SK-N-SH (cell line): ENCODE data around the gene ADAMTSL1.

ENCODE experiments used
- ELF1 ChIP-seq: IDR thresholded peaks from 2 replicates; pipeline ENCODE4 v1.4.0; 2012
- EZH2phosphoT487 ChIP-seq: fragments of 200-600 bp; sonication (generic); IDR thresholded peaks from 2 replicates; pipeline ENCODE4 v1.6.1; 2017; ENCODE audit warnings: low read depth, mixed run types, mild to moderate bottlenecking, antibody characterized with exemption, moderate library complexity, borderline replicate concordance
- MXI1 ChIP-seq: IDR thresholded peaks from 2 replicates; pipeline ENCODE4 v1.6.1; 2012; ENCODE audit warnings: mild to moderate bottlenecking, low read depth, low read length, improper control_type of control experiment
- RAD21 ChIP-seq: IDR thresholded peaks from 2 replicates; pipeline ENCODE4 v1.6.1; 2012; ENCODE audit warnings: mild to moderate bottlenecking, low read length
- RFX5 ChIP-seq: IDR thresholded peaks from 2 replicates; pipeline ENCODE4 v1.6.1; 2012; ENCODE audit warnings: mild to moderate bottlenecking, improper control_type of control experiment, low read length
- SMC3 ChIP-seq: IDR thresholded peaks from 2 replicates; pipeline ENCODE4 v1.6.1; 2012; ENCODE audit warnings: low read depth, low read length, improper control_type of control experiment
- TEAD4 ChIP-seq: IDR thresholded peaks from 2 replicates; pipeline ENCODE4 v1.4.0; 2012; ENCODE audit warnings: mild to moderate bottlenecking, borderline replicate concordance; ENCODE audit not compliant: insufficient read depth
- TF ChIP-seq, protein P1 (sequence below): fragments of 200-600 bp; sonication (generic); IDR thresholded peaks from 2 replicates; pipeline ENCODE4 v1.6.1; 2017; ENCODE audit warnings: antibody characterized with exemption, mild to moderate bottlenecking, moderate library complexity
- TF ChIP-seq, protein P2 (sequence below): IDR thresholded peaks from 2 replicates; pipeline ENCODE4 v1.4.0; 2012; ENCODE audit warnings: low read depth

DNA sequence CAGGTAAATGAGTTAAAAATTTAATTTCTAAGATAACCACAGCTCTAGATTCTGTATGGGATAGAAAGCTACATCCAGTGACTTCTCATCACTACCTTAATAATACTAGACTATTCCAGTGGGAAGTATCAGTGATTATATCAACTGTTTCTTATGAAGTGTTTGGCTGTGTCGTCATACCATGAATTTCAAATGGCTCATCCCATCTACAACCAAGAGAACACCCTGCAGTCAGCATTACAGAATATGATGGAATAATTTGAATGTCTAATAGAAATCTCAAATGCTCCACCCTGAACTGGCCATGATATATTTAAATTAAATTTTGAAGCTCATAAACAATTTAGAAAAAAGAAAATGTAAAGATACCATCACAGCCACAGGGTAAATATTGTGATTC, 245.0 kb downstream of the ADAMTSL1 start:
- TF ChIP-seq RAD21 (no peak), RFX5 (no peak), ELF1 (no peak), SMC3 (no peak), EZH2phosphoT487 (no peak), TEAD4 (no peak), MXI1 (no peak)
- TF ChIP-seq, protein P1, sequence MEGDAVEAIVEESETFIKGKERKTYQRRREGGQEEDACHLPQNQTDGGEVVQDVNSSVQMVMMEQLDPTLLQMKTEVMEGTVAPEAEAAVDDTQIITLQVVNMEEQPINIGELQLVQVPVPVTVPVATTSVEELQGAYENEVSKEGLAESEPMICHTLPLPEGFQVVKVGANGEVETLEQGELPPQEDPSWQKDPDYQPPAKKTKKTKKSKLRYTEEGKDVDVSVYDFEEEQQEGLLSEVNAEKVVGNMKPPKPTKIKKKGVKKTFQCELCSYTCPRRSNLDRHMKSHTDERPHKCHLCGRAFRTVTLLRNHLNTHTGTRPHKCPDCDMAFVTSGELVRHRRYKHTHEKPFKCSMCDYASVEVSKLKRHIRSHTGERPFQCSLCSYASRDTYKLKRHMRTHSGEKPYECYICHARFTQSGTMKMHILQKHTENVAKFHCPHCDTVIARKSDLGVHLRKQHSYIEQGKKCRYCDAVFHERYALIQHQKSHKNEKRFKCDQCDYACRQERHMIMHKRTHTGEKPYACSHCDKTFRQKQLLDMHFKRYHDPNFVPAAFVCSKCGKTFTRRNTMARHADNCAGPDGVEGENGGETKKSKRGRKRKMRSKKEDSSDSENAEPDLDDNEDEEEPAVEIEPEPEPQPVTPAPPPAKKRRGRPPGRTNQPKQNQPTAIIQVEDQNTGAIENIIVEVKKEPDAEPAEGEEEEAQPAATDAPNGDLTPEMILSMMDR: no peak
- TF ChIP-seq, protein P2, sequence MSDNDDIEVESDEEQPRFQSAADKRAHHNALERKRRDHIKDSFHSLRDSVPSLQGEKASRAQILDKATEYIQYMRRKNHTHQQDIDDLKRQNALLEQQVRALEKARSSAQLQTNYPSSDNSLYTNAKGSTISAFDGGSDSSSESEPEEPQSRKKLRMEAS: no peak
